Measurements from ENCODE around the gene NFIA. TPM values are rescaled to one million over a fixed set of nuclear protein-coding genes. Genes with fewer than 3 reads are reported as not detected.
"Not testable (repeated sequence)": the region's sequence is repeated elsewhere in the genome, so short reads cannot be mapped to it uniquely, and the experiment has no call there.

Gene NFIA
- total RNA-seq, 1 experiment from 2014 or later = 23.9 TPM

DNA sequence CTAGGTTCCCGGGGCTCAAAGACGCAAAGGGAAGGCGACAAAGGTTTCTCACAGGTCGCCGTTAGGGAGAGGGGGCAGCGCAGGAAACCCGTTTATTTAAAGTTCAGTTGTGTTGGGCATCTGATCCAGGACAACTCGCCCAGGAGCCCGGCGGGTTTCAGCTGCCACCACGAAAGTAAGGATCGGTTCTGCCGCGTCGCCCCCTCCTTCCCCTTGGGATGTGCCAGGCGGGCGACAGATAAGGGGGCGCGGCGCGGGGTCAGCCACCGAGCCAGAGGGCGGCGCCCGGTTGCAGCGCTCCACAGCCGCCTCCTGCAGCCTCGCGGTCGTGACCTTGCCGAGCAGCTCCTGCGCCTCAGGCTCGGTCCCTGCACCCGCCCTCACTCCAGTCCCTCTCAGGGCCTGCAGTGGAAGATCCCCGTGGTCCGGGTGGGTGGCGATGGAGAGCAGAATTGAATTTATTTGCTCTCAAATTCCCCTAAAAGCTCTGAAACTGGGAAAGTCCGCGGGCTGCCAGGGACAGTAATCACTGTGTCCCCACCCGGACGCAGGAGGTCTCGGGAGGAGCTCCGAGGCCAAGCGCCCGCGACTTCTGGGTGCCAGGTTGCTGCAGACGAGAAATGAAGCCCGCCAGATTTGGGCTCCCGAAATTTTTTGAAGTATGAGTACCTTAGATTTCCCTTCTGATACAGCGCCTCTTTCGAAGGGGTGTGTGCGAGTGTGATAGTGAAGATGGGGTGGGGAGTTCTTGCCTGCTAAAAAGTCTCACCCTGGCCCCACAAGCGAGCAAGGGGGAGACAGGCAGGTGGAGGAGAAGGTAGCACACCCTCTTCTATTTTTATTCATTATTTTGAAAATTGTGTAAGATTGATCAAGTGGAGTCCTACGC, 28.4 kb upstream of the NFIA start:
- Histone ChIP-seq H3K27ac (no peak overlapping the region), H3K27me3 (no peaks in the 10 kb centered on the region; the same call in 1 of the 2 replicates), H3K4me1 (peaks cover 6% of the 10 kb centered on the region; the same call in 1 of the 2 replicates), H3K9me3 (replicated peaks) (no peaks in the 10 kb centered on the region), H3K4me3 (no peak overlapping the region), H3K36me3 (no peaks in the 10 kb centered on the region)
- DNase-seq = no peak

DNA sequence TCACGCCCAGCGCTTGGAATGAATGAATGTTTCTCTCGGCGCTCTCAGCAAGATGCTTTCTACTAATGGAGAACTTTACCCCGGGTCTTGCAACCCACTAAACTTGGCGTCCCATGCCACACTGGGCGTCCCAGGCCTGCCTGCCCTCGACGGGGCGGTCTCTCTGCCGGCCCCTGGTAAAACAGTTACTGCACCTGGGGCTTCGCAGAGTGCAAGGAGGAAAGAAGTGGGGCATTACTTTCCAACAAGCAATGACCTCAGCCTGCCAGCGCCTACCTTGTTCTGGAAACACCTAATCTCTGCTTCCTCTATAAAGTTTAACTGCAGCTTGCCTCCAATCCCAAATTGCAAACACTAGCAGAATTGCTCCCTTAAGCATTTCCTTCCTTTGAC, 27.8 kb upstream of the NFIA start:
- no peak for DNase-seq
- Histone ChIP-seq H3K36me3 (no peaks in the 10 kb centered on the region), H3K27me3 (no peaks in the 10 kb centered on the region; the same call in 1 of the 2 replicates), H3K9me3 (replicated peaks) (no peaks in the 10 kb centered on the region), H3K4me3 (no peak overlapping the region), H3K4me1 (peaks cover 6% of the 10 kb centered on the region; the same call in 1 of the 2 replicates), H3K27ac (no peak overlapping the region)

- Histone ChIP-seq H3K27me3 (no peaks in the 10 kb centered on the region; the same call in 1 of the 2 replicates), H3K27ac (no peak overlapping the region), H3K4me3 (no peak overlapping the region), H3K4me1 (peaks cover 6% of the 10 kb centered on the region; the same call in 1 of the 2 replicates), H3K36me3 (no peaks in the 10 kb centered on the region), H3K9me3 (replicated peaks) (no peaks in the 10 kb centered on the region)
- no peak for DNase-seq
These were observed 27.2 kb upstream of the NFIA start for GRCh38 chr1:61055110-61055614.

GRCh38 chr1:61056196-61056572, 26.2 kb upstream of the NFIA start:
- Histone ChIP-seq H3K27ac (no peak overlapping the region), H3K4me3 (peak overlapping the region; percentile 70), H3K27me3 (no peaks in the 10 kb centered on the region; the same call in 1 of the 2 replicates)

DNA sequence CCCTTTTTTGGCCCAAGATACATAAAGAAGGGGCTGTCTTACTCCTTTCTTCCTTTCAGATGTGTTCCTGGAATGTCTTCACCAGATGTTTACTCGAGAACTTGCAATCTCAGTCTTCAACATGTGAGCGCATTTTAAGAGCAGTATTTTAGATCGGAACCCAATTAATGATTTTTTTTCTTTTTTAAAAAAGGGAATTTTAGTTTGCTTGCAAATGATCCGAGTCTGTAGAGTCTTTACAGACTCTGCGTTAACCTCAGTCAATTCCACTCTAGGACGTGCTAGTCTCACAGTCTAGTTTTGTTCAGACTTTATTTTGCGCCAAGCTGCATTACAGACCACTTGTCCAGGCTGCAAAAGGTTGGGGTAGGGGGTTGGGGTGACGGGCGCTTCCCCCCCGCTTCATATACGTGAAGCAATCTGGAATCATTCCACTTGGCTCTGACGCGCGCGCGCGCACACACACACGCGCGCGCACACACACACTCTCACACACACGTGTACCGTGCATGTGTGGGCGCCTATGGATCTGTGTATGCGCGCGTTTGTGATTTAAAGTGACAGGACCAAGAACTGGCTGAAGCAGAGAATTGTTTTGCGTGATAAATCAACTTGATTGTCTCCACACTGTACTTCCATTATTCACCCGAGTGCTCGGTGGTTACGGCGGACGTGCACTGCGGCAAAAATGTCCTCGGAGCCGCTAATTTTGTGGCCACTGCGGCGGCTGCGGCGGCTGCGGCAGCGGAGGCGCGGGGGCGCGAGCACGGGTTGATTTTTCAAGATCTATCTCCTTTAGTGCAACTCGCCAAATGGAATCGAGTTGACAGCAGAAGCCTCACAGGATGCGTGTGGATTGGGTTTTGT, 25.6 kb upstream of the NFIA start:
- H3K27me3 ChIP-seq = no peaks in the 10 kb centered on the region
- H3K4me3 ChIP-seq = peak overlapping the region; percentile 70
- H3K27ac ChIP-seq = peak overlapping the region; percentile 27; the same call in 1 of the 2 replicates
- H3K36me3 ChIP-seq = no peaks in the 10 kb centered on the region
- H3K4me1 ChIP-seq = peaks cover 6% of the 10 kb centered on the region; the same call in 1 of the 2 replicates
- peak; percentile 62 to 75 for DNase-seq
- H3K9me3 ChIP-seq (replicated peaks) = no peaks in the 10 kb centered on the region

More at GRCh38 chr1:61056196-61056572, 26.2 kb upstream of the NFIA start:
- peaks cover 6% of the 10 kb centered on the region; the same call in 1 of the 2 replicates for H3K4me1 ChIP-seq
- no peak for DNase-seq
- H3K36me3 ChIP-seq = no peaks in the 10 kb centered on the region
- H3K9me3 ChIP-seq (replicated peaks) = no peaks in the 10 kb centered on the region

- H3K4me3 ChIP-seq = no peak overlapping the region
- H3K9me3 ChIP-seq (replicated peaks) = no peaks in the 10 kb centered on the region
- H3K27ac ChIP-seq = no peak overlapping the region
- DNase-seq = no peak
- H3K4me1 ChIP-seq = peaks cover 6% of the 10 kb centered on the region; the same call in 1 of the 2 replicates
- no peaks in the 10 kb centered on the region for H3K36me3 ChIP-seq
- no peaks in the 10 kb centered on the region for H3K27me3 ChIP-seq
These were observed 23.7 kb upstream of the NFIA start for GRCh38 chr1:61058483-61059245.

GRCh38 chr1:61061601-61062000, 20.8 kb upstream of the NFIA start:
- not testable (repeated sequence) for H3K4me3 ChIP-seq; H3K36me3 ChIP-seq; H3K27me3 ChIP-seq; H3K9me3 ChIP-seq (replicated peaks); H3K27ac ChIP-seq; H3K4me1 ChIP-seq; DNase-seq

- no peaks in the 10 kb centered on the region for H3K27me3 ChIP-seq
- no peaks in the 10 kb centered on the region for H3K4me1 ChIP-seq
- no peak overlapping the region for H3K4me3 ChIP-seq
These were observed 17.7 kb upstream of the NFIA start for GRCh38 chr1:61064673-61065072.

GRCh38 chr1:61067446-61068019, 14.8 kb upstream of the NFIA start:
- H3K36me3 ChIP-seq = no peaks in the 10 kb centered on the region
- H3K4me3 ChIP-seq = no peak overlapping the region
- H3K27me3 ChIP-seq = no peaks in the 10 kb centered on the region; the same call in 1 of the 2 replicates
- DNase-seq = no peak
- no peaks in the 10 kb centered on the region for H3K9me3 ChIP-seq (replicated peaks)
- H3K27ac ChIP-seq = no peak overlapping the region
- no peaks in the 10 kb centered on the region for H3K4me1 ChIP-seq

More at GRCh38 chr1:61064673-61065072, 17.7 kb upstream of the NFIA start:
- Histone ChIP-seq H3K9me3 (replicated peaks) (no peaks in the 10 kb centered on the region), H3K36me3 (no peaks in the 10 kb centered on the region), H3K27ac (no peak overlapping the region)
- DNase-seq = no peak

DNA sequence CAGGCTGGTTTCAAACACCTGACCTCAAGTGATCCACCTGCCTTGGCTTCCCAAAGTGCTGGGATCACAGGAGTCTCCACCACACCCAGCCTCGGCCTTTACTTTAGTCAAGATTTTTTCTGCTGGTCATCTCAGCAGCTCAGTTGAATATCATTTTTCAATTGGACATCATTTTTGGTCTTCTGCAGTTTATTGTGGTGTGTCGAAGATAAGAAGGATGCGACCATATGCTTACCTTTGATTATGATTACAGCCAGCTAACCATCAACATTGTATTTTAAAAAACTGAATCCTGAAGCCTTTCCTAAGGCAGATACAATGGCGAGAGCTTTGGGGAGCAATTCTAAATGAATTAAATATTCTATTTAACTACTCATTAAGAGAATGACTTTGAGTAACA, 12.3 kb upstream of the NFIA start:
- Histone ChIP-seq H3K27ac (no peak overlapping the region), H3K4me3 (no peak overlapping the region), H3K27me3 (no peaks in the 10 kb centered on the region; the same call in 1 of the 2 replicates), H3K9me3 (replicated peaks) (no peaks in the 10 kb centered on the region), H3K36me3 (no peaks in the 10 kb centered on the region), H3K4me1 (no peaks in the 10 kb centered on the region)
- no peak for DNase-seq

DNA sequence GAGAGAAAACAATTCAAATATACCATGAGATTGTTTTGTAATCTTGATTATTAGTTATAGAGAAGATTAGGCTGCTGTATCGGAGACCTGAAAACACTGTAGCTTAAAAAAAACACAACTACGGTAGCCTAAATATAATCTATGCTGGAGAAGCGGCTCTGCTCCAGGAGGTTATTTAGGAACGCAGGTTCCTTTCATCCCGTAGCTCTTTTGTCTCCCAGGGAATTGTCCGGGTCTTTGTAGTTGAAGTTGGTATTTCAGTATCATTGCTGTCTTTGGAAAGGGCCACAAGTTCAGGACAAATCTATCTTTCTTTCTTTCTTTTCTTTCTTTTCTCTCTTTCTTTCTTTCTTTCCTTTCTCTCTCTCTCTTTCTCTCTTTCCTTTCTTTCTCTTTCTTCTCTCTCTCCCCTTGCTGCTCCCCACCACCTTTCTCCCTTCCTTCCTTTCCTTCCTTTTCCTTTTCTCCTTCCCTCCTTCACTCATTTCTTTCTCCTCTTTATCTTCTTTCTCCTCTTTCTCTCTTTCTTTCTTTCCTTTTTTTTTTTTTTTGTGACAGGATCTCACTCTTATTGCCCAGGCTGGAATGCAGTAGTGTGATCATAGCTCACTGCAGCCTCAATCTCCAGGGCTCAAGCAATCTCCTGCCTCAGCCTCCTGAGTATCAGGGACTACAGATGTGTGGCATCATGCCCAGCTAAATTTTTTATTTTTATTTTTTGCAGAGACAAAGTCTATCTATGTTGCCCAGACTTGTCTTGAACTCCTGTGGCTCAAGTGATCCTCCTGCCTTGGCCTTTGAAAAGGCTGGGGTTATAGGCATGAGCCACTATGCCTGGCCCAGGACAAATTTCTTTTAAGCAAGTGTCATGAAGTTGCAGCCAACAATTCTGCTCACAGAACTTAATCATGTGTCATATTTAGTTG, 10.9 kb upstream of the NFIA start:
- no peak overlapping the region for H3K4me3 ChIP-seq

DNA sequence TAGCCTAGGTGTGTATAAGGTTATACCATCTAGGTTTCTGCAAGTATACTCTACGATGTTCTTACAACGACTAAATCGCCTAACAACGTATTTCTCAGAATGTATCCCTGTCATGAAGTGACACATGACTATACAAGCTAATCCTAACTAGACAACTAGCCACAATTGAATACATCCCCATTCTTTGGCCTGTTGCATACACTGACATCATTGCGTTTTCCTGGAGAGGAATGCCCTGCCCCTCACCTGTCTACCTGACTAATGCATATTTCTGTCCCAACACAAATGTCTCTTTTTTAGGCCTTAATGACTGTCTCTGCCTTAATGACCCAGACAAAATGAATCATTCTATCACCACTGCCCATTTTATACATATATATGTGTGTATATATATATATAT, 8.5 kb upstream of the NFIA start:
- no peak overlapping the region for H3K4me3 ChIP-seq
- H3K27me3 ChIP-seq = no peaks in the 10 kb centered on the region; the same call in 1 of the 2 replicates
- H3K4me1 ChIP-seq = peaks cover 5% of the 10 kb centered on the region; the same call in 1 of the 2 replicates
- DNase-seq = no peak
- no peaks in the 10 kb centered on the region for H3K36me3 ChIP-seq
- no peaks in the 10 kb centered on the region for H3K9me3 ChIP-seq (replicated peaks)
- H3K27ac ChIP-seq = no peak overlapping the region

More for the DNA sequence above, 10.9 kb upstream of the NFIA start:
- no peak for DNase-seq
- H3K27me3 ChIP-seq = no peaks in the 10 kb centered on the region; the same call in 1 of the 2 replicates
- no peaks in the 10 kb centered on the region for H3K9me3 ChIP-seq (replicated peaks)
- H3K4me1 ChIP-seq = no peaks in the 10 kb centered on the region
- H3K27ac ChIP-seq = no peak overlapping the region
- no peaks in the 10 kb centered on the region for H3K36me3 ChIP-seq

DNA sequence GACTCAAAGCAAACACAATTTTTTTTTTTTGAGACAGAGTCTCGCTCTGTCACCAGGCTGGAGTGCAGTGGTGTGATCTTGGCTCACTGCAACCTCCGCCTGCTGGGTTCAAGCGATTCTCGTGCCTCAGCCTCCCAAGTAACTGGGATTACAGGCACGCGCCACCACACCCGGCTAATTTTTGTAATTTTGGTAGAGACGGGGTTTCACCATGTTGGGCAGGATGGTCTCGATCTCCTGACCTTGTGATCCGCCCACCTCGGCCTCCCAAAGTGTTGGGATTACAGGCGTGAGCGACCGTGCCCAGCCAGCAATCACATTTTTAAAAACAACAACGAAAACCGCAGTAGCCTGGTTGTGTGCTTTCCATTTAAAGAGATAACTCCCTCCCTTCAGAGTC, 6.5 kb upstream of the NFIA start:
- not testable (repeated sequence) for H3K27me3 ChIP-seq; H3K36me3 ChIP-seq; DNase-seq; H3K9me3 ChIP-seq (replicated peaks)
- peak overlapping the region; percentile 78; the same call in 1 of the 2 replicates for H3K27ac ChIP-seq
- peaks cover 13% of the 10 kb centered on the region for H3K4me1 ChIP-seq
- H3K4me3 ChIP-seq = peak overlapping the region; percentile 66
